SK-N-SH (cell line): Measurements from ENCODE around the gene NRIP1. TPM values are rescaled to one million over a fixed set of nuclear protein-coding genes. Genes with fewer than 3 reads are reported as not detected.

Experiments
- CTCF ChIA-PET: fragments of 300-600, 350-600 bp; formaldehyde crosslinking; extraction: SDS; loops from one replicate; lab custom pipeline; 2021; lab: Yijun Ruan, JAX
- POLR2A ChIA-PET: fragments of 350-600 bp; sonication (Branson Sonifier 250); formaldehyde crosslinking; extraction: SDS; loops from one replicate; lab custom pipeline; 2020; ENCODE audit warnings: antibody characterized with exemption, inconsistent platforms; lab: Yijun Ruan, JAX
- DNase-seq: peaks from one replicate; pipeline ENCODE4 v3.0.0; 2012
- H2AFZ ChIP-seq: fragments of 200-600 bp; sonication (generic); 2 replicates; pipeline ENCODE4 v1.8.1; 2016; ENCODE audit warnings: antibody characterized with exemption, mild to moderate bottlenecking, low read depth
- H3F3A ChIP-seq: fragments of 200-600 bp; sonication (generic); replicated peaks from 2 replicates; pipeline ENCODE3; 2016; ENCODE audit warnings: antibody characterized with exemption, mild to moderate bottlenecking; ENCODE audit not compliant: insufficient read depth
- H3K27ac ChIP-seq, 2 experiments: fragments of 200-500 bp in 1 of 2; fragments of 200-600 bp in 1 of 2; sonication (Bioruptor generic) in 1 of 2; sonication (generic), shearing (Covaris generic) in 1 of 2; 2 replicates each; pipeline versions ENCODE4 v1.5.1 to v1.6.1; 2014 to 2016; ENCODE audit warnings: low read depth in 2 of 2, inconsistent platforms in 1 of 2, low read length in 1 of 2, mild to moderate bottlenecking in 1 of 2, mixed read lengths in 1 of 2
- H3K27me3 ChIP-seq: fragments of 200-600 bp; sonication (generic), shearing (Covaris generic); 2 replicates; pipeline ENCODE4 v1.6.1; 2016; ENCODE audit warnings: mixed run types; ENCODE audit not compliant: insufficient read depth
- H3K36me3 ChIP-seq, 2 experiments: fragments of 200-500 bp in 1 of 2; fragments of 200-600 bp in 1 of 2; sonication (Bioruptor generic) in 1 of 2; sonication (generic) in 1 of 2; replicated peaks in 1 of 2; 2 replicates each; pipeline versions ENCODE3 to v1.5.1; 2014 to 2016; ENCODE audit warnings: low read length in 1 of 2, mild to moderate bottlenecking in 1 of 2; ENCODE audit not compliant: insufficient read depth in 2 of 2, control insufficient read depth in 1 of 2
- H3K4me1 ChIP-seq, 2 experiments: fragments of 200-500 bp in 1 of 2; fragments of 200-600 bp in 1 of 2; sonication (Bioruptor generic) in 1 of 2; sonication (generic), shearing (Covaris generic) in 1 of 2; 2 replicates each; pipeline versions ENCODE4 v1.5.1 to v1.6.1; 2014 to 2016; ENCODE audit warnings: low read depth in 1 of 2, low read length in 1 of 2, mixed run types in 1 of 2; ENCODE audit not compliant: insufficient read depth in 2 of 2, control insufficient read depth in 1 of 2
- H3K4me2 ChIP-seq: fragments of 200-600 bp; sonication (generic), shearing (Covaris generic); 2 replicates; pipeline ENCODE4 v1.6.1; 2017; ENCODE audit warnings: mixed run types
- H3K4me3 ChIP-seq, 2 experiments: fragments of 200-500 bp in 1 of 2; fragments of 200-600 bp in 1 of 2; sonication (Bioruptor generic) in 1 of 2; sonication (generic), shearing (Covaris generic) in 1 of 2; 2 replicates each; pipeline versions ENCODE4 v1.5.1 to v1.8.1; 2014 to 2016; ENCODE audit warnings: low read depth in 2 of 2, inconsistent platforms in 1 of 2, low read length in 1 of 2, mild to moderate bottlenecking in 1 of 2, mixed read lengths in 1 of 2, moderate library complexity in 1 of 2
- H3K79me2 ChIP-seq: fragments of 200-600 bp; sonication (generic); 2 replicates; pipeline ENCODE4 v1.8.1; 2017; ENCODE audit warnings: mild to moderate bottlenecking; ENCODE audit not compliant: insufficient read depth
- H3K9ac ChIP-seq: fragments of 200-600 bp; sonication (generic); 2 replicates; pipeline ENCODE4 v1.6.1; 2017; ENCODE audit warnings: mixed run types
- H3K9me2 ChIP-seq: fragments of 200-600 bp; sonication (generic); 2 replicates; pipeline ENCODE4 v1.6.1; 2017; ENCODE audit warnings: mixed run types
- H3K9me3 ChIP-seq: fragments of 200-600 bp; sonication (generic); 2 replicates; pipeline ENCODE4 v1.6.1; 2017; ENCODE audit warnings: mixed run types, mild to moderate bottlenecking, moderate library complexity
- H4K20me1 ChIP-seq: fragments of 200-600 bp; sonication (generic); 2 replicates; pipeline ENCODE4 v1.6.1; 2017; ENCODE audit warnings: mild to moderate bottlenecking, mixed run types; ENCODE audit not compliant: insufficient read depth
- EP300 ChIP-seq, 2 experiments: IDR thresholded peaks; 2 replicates each; pipeline versions ENCODE4 v1.4.0 to v1.6.1; 2012; ENCODE audit warnings: borderline replicate concordance in 1 of 2, low read depth in 1 of 2, low read length in 1 of 2
- FOXJ3 ChIP-seq: sonication (generic); formaldehyde crosslinking; IDR thresholded peaks from 2 replicates; pipeline ENCODE4 v1.5.1; 2020; ENCODE audit warnings: mild to moderate bottlenecking, missing genetic modification reagents
- FOXM1 ChIP-seq: IDR thresholded peaks from 2 replicates; pipeline ENCODE4 v1.4.0; 2012; ENCODE audit warnings: low read depth, mild to moderate bottlenecking
- GABPA ChIP-seq: IDR thresholded peaks from 2 replicates; pipeline ENCODE4 v1.4.0; 2012; ENCODE audit warnings: low read depth, mild to moderate bottlenecking
- JUND ChIP-seq: IDR thresholded peaks from 2 replicates; pipeline ENCODE4 v1.4.0; 2012
- POLR2AphosphoS5 ChIP-seq: IDR thresholded peaks from 2 replicates; pipeline ENCODE4 v1.6.1; 2012; ENCODE audit warnings: low read depth, low read length
- RAD21 ChIP-seq: IDR thresholded peaks from 2 replicates; pipeline ENCODE4 v1.6.1; 2012; ENCODE audit warnings: mild to moderate bottlenecking, low read length
- RFX5 ChIP-seq: IDR thresholded peaks from 2 replicates; pipeline ENCODE4 v1.6.1; 2012; ENCODE audit warnings: mild to moderate bottlenecking, improper control_type of control experiment, low read length
- SIN3A ChIP-seq: IDR thresholded peaks from 2 replicates; pipeline ENCODE4 v1.6.1; 2012; ENCODE audit warnings: low read depth, mild to moderate bottlenecking, low read length, moderate library complexity, borderline replicate concordance
- TCF12 ChIP-seq: IDR thresholded peaks from 2 replicates; pipeline ENCODE4 v1.4.0; 2012
- TEAD4 ChIP-seq: IDR thresholded peaks from 2 replicates; pipeline ENCODE4 v1.4.0; 2012; ENCODE audit warnings: mild to moderate bottlenecking, borderline replicate concordance; ENCODE audit not compliant: insufficient read depth
- WGBS: methylation state at CpG from one replicate; pipeline ENCODE4 v1.1.6; 2017; ENCODE audit warnings: low lambda C conversion rate; 5-methylcytosine and 5-hydroxymethylcytosine counted together
- polyA plus RNA-seq, 3 experiments: library from polyadenylated mRNA; depleted of rRNA; stranded (reverse); fragments of >200 nt; gene quantifications; 2 replicates each; pipeline ENCODE4 v1.2.3, GENCODE V29; 2012
- TF ChIP-seq, protein P1 (sequence below): IDR thresholded peaks from 2 replicates; pipeline ENCODE4 v1.4.0; 2012; ENCODE audit warnings: low read depth, borderline replicate concordance
- TF ChIP-seq, protein P2 (sequence below): IDR thresholded peaks from 2 replicates; pipeline ENCODE4 v1.6.1; 2012; ENCODE audit warnings: mild to moderate bottlenecking, low read depth, low read length, moderate library complexity
- TF ChIP-seq, protein P3 (sequence below): fragments of 150-350 bp; IDR thresholded peaks from 2 replicates; pipeline ENCODE4 v1.6.1; 2017; ENCODE audit warnings: antibody characterized with exemption, low read length, low read depth, borderline replicate concordance

Gene NRIP1
- polyA plus RNA-seq, 1 of the 3 experiments (the other 2 are of a cell fraction): 0.02 TPM

DNA sequence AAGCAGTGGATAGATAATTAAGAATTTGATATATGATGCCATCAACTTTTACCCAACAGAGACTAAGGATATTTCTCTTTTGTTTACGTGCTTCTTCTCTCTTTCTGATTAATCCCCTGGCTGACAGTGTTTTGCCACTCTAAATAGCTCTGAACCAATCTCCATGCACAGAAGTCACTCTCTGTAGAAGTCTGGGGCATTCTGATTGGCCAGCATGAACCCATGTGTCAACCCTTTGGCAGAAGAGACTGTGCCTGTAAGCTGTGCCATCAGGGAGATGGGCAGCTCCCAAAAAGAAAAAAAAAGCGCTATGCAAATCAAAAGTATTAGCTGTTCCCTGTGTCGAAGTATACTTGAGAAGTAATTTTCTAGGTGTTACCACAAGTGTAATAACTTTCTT, 34.1 kb upstream of the NRIP1 start:
- H3K27ac ChIP-seq: no peak overlapping the region
- no peaks in the 10 kb centered on the region for H3F3A ChIP-seq
- no peaks in the 10 kb centered on the region for H3K9me2 ChIP-seq
- no peaks in the 10 kb centered on the region for H3K36me3 ChIP-seq
- CTCF ChIA-PET: no interaction called here
- no peak overlapping the region for H3K4me3 ChIP-seq
- H3K4me1 ChIP-seq: no peaks in the 10 kb centered on the region
- TF ChIP-seq TCF12 (no peak), RAD21 (no peak), FOXJ3 (CRISPR knock-in tag) (no peak), FOXM1 (no peak), GABPA (no peak)
- TF ChIP-seq, protein P1, sequence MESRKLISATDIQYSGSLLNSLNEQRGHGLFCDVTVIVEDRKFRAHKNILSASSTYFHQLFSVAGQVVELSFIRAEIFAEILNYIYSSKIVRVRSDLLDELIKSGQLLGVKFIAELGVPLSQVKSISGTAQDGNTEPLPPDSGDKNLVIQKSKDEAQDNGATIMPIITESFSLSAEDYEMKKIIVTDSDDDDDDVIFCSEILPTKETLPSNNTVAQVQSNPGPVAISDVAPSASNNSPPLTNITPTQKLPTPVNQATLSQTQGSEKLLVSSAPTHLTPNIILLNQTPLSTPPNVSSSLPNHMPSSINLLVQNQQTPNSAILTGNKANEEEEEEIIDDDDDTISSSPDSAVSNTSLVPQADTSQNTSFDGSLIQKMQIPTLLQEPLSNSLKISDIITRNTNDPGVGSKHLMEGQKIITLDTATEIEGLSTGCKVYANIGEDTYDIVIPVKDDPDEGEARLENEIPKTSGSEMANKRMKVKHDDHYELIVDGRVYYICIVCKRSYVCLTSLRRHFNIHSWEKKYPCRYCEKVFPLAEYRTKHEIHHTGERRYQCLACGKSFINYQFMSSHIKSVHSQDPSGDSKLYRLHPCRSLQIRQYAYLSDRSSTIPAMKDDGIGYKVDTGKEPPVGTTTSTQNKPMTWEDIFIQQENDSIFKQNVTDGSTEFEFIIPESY: no peak
- no peaks in the 10 kb centered on the region for H3K9me3 ChIP-seq
- WGBS: 12% methylated on average over 3 of the region's 3 CpGs
- no peaks in the 10 kb centered on the region for H4K20me1 ChIP-seq
- no peaks in the 10 kb centered on the region for H3K27me3 ChIP-seq
- no peak overlapping the region for H3K9ac ChIP-seq
- H3K4me2 ChIP-seq: no peak overlapping the region
- POLR2A ChIA-PET: no interaction called here
- DNase-seq: no peak
- no peaks in the 10 kb centered on the region for H3K79me2 ChIP-seq
- H2AFZ ChIP-seq: no peak overlapping the region

DNA sequence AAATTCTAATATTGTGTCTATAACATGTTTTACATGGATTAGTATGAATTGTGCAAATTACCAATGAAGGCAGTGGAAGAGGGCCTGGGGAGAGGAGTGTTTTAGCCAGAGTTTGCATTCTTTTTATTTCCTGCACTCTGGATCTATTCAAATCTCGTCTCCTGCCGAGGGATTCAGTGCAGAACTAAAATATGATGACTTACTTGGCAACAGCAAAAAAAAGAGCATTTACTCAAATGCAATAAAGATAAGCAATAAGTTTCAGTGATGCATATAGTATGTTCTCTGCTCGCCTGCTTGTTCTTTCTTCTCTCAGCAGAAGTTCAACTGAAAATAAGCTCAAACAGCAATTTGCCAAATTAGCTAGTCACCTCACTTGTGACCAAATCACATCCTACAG, 33.4 kb upstream of the NRIP1 start:
- no peaks in the 10 kb centered on the region for H3K9me2 ChIP-seq
- no peaks in the 10 kb centered on the region for H3K36me3 ChIP-seq
- no peak overlapping the region for H3K9ac ChIP-seq
- H3K9me3 ChIP-seq: no peaks in the 10 kb centered on the region
- no peaks in the 10 kb centered on the region for H3K27me3 ChIP-seq
- ChIA-PET CTCF (interaction anchor here (0.6 kb wide), 1 partner anchor 188 kb away, joined by 3 read pairs; no protein-coding TSS in a partner anchor), POLR2A (no interaction called here)
- H3K4me3 ChIP-seq: no peak overlapping the region; a peak in 1 of 4 replicates
- 9% methylated on average over 3 of the region's 3 CpGs for WGBS
- H3K79me2 ChIP-seq: no peaks in the 10 kb centered on the region
- no peak overlapping the region for H3K27ac ChIP-seq
- DNase-seq: no peak
- no peak overlapping the region for H2AFZ ChIP-seq
- TF ChIP-seq, protein P2, sequence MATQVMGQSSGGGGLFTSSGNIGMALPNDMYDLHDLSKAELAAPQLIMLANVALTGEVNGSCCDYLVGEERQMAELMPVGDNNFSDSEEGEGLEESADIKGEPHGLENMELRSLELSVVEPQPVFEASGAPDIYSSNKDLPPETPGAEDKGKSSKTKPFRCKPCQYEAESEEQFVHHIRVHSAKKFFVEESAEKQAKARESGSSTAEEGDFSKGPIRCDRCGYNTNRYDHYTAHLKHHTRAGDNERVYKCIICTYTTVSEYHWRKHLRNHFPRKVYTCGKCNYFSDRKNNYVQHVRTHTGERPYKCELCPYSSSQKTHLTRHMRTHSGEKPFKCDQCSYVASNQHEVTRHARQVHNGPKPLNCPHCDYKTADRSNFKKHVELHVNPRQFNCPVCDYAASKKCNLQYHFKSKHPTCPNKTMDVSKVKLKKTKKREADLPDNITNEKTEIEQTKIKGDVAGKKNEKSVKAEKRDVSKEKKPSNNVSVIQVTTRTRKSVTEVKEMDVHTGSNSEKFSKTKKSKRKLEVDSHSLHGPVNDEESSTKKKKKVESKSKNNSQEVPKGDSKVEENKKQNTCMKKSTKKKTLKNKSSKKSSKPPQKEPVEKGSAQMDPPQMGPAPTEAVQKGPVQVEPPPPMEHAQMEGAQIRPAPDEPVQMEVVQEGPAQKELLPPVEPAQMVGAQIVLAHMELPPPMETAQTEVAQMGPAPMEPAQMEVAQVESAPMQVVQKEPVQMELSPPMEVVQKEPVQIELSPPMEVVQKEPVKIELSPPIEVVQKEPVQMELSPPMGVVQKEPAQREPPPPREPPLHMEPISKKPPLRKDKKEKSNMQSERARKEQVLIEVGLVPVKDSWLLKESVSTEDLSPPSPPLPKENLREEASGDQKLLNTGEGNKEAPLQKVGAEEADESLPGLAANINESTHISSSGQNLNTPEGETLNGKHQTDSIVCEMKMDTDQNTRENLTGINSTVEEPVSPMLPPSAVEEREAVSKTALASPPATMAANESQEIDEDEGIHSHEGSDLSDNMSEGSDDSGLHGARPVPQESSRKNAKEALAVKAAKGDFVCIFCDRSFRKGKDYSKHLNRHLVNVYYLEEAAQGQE: no peak
- TF ChIP-seq, protein P3, sequence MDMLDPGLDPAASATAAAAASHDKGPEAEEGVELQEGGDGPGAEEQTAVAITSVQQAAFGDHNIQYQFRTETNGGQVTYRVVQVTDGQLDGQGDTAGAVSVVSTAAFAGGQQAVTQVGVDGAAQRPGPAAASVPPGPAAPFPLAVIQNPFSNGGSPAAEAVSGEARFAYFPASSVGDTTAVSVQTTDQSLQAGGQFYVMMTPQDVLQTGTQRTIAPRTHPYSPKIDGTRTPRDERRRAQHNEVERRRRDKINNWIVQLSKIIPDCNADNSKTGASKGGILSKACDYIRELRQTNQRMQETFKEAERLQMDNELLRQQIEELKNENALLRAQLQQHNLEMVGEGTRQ: no peak
- TF ChIP-seq RFX5: no peak
- TF ChIP-seq POLR2AphosphoS5: no peak
- TF ChIP-seq JUND: no peak
- TF ChIP-seq GABPA: no peak
- no peak for TF ChIP-seq TEAD4
- no peak for TF ChIP-seq SIN3A
- TF ChIP-seq FOXJ3 (CRISPR knock-in tag): no peak
- no peak for TF ChIP-seq TCF12
- no peak for TF ChIP-seq EP300 (IDR thresholded peaks at IDR 0.05; ENCODE audit: borderline replicate concordance in 1 of 2, low read depth in 1 of 2, low read length in 1 of 2)
- TF ChIP-seq, all 33 proteins: peak for 0
- H3F3A ChIP-seq: no peaks in the 10 kb centered on the region
- H4K20me1 ChIP-seq: no peaks in the 10 kb centered on the region
- H3K4me1 ChIP-seq: no peaks in the 10 kb centered on the region
- no peak overlapping the region for H3K4me2 ChIP-seq
